GM06990 (cell line): Measurements from ENCODE around the gene USH1C.

Source experiments
- DNase-seq: peaks from one replicate; pipeline ENCODE4 v3.0.0-alpha.2; 2011; ENCODE audit not compliant: insufficient read length; ENCODE audit errors: extremely low read depth
- H3K27me3 ChIP-seq: replicated peaks from 2 replicates; pipeline ENCODE4 v1.6.0; 2011; ENCODE audit warnings: low read length; ENCODE audit not compliant: control insufficient read depth, insufficient read depth
- H3K36me3 ChIP-seq: 2 replicates; pipeline ENCODE4 v1.5.1; 2011; ENCODE audit warnings: low read length; ENCODE audit not compliant: control insufficient read depth, insufficient read depth
- H3K4me3 ChIP-seq: replicated peaks from 2 replicates; pipeline ENCODE4 v1.5.1; 2011; ENCODE audit warnings: low read depth, mild to moderate bottlenecking, control low read depth, low read length
- CTCF ChIP-seq: IDR thresholded peaks from 2 replicates; pipeline ENCODE4 v1.5.1; 2011; ENCODE audit warnings: low read length, control low read depth, mild to moderate bottlenecking, inconsistent platforms; ENCODE audit not compliant: insufficient read depth, poor library complexity, severe bottlenecking

Gene USH1C

GRCh38 chr11:17588166-17588565 lies 44.0 kb upstream of the USH1C start:
- no peak for DNase-seq
- Histone ChIP-seq H3K4me3 (no peak overlapping the region), H3K36me3 (no peaks in the 10 kb centered on the region), H3K27me3 (peaks cover 2% of the 10 kb centered on the region)
- TF ChIP-seq CTCF = no peak

DNA sequence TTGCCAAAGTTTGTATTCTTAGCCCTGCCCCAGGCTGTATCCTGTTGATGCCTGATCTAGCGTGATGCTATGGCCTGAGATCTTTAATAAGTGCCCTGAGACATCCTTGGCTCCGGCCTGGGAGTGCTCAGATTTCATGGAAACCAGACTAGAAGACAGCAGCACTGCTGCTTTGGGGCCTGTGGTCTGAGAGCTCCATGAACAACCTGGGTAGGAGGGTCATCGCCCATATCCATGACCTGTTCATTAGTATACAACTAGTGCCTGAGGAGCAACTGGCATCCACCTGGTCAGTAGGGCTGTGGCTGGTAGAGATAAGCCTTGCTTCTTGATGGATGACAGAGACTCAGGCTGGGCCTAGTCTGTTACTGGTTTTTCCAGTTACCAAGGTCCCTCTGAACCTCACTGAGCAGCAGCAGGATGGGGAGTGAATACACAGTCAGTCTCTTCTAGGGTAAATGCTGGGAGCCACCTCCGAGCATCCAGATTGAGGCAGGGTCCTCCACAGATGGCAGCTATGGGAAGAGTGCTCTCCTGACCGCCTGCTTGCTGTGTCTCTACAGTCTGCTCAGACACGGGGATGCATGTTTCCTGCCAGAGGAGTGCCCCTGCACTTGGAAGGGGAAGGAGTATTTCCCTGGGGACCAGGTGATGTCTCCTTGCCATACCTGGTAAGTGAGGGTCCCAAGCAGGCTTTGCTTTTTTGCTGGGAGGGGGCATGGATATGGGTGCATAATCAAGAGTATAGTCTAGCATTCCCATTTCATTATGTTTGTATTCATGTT lies 41.9 kb upstream of the USH1C start:
- no peaks in the 10 kb centered on the region for H3K36me3 ChIP-seq
- no peak for TF ChIP-seq CTCF
- no peak overlapping the region for H3K4me3 ChIP-seq
- peaks cover 2% of the 10 kb centered on the region for H3K27me3 ChIP-seq
- DNase-seq = no peak

GRCh38 chr11:17581732-17582053 lies 37.5 kb upstream of the USH1C start:
- DNase-seq = no peak
- Histone ChIP-seq H3K27me3 (no peaks in the 10 kb centered on the region; the same call in none of the 2 replicates), H3K4me3 (no peak overlapping the region), H3K36me3 (no peaks in the 10 kb centered on the region)
- no peak for TF ChIP-seq CTCF

- Histone ChIP-seq H3K36me3 (no peaks in the 10 kb centered on the region), H3K27me3 (no peaks in the 10 kb centered on the region; the same call in none of the 2 replicates), H3K4me3 (no peak overlapping the region)
- TF ChIP-seq CTCF = no peak
- no peak for DNase-seq
Measured at GRCh38 chr11:17581036-17581731, 37.0 kb upstream of the USH1C start.

GRCh38 chr11:17580271-17580670 lies 36.1 kb upstream of the USH1C start:
- TF ChIP-seq CTCF = no peak
- Histone ChIP-seq H3K36me3 (no peaks in the 10 kb centered on the region), H3K4me3 (no peak overlapping the region), H3K27me3 (no peaks in the 10 kb centered on the region; the same call in none of the 2 replicates)
- no peak for DNase-seq
